Chondrocyte (in vitro differentiated cells): ENCODE measurements around the gene NCAPH2. TPM values are rescaled to one million over a fixed set of nuclear protein-coding genes. Genes with fewer than 3 reads are reported as not detected.
"Not testable (repeated sequence)": the region's sequence is repeated elsewhere in the genome, so short reads cannot be mapped to it uniquely, and the experiment has no call there.

Experiments
- DNase-seq: peaks from one replicate; pipeline ENCODE4 v3.0.0; 2021; ENCODE audit warnings: mixed read lengths, low spot score
- H3K27ac Mint-ChIP-seq: one replicate; pipeline ENCODE4 v1.8.0; 2021; ENCODE audit warnings: mild to moderate bottlenecking, moderate library complexity, mixed read lengths; ENCODE audit not compliant: unreplicated experiment
- H3K27me3 Mint-ChIP-seq: 2 replicates; pipeline ENCODE4 v1.8.0; 2021; ENCODE audit warnings: low read depth, mixed read lengths
- H3K36me3 Mint-ChIP-seq: 2 replicates; pipeline ENCODE4 v1.8.0; 2021; ENCODE audit warnings: low read depth, mixed read lengths
- H3K4me1 Mint-ChIP-seq: 2 replicates; pipeline ENCODE4 v1.8.0; 2021; ENCODE audit warnings: low read depth, mild to moderate bottlenecking, mixed read lengths
- H3K4me3 Mint-ChIP-seq: one replicate; pipeline ENCODE4 v1.8.0; 2021; ENCODE audit warnings: mild to moderate bottlenecking, moderate library complexity, mixed read lengths; ENCODE audit not compliant: unreplicated experiment
- H3K9me3 Mint-ChIP-seq: 2 replicates; pipeline ENCODE4 v1.8.0; 2021; ENCODE audit warnings: low read depth, mixed read lengths
- total RNA-seq: library from RNA; stranded (reverse); gene quantifications from 3 replicates; pipeline ENCODE4 v1.2.1, GENCODE V29; 2021
- TF ChIP-seq, protein P1 (sequence below): fragments of 200-600 bp; sonication (generic); IDR thresholded peaks from 2 replicates; pipeline ENCODE4 v1.5.0; 2021; ENCODE audit warnings: antibody characterized with exemption, mild to moderate bottlenecking, moderate library complexity

Gene NCAPH2
- total RNA-seq, 1 donor from 2014 or later = 38.9 TPM

GRCh38 chr22:50532824-50533796 is 25.1 kb downstream of the NCAPH2 start:
- DNase-seq = no peak
- H3K36me3 Mint-ChIP-seq = no peaks in the 10 kb centered on the region
- peaks cover 31% of the 10 kb centered on the region for H3K4me1 Mint-ChIP-seq
- TF ChIP-seq, protein P1, sequence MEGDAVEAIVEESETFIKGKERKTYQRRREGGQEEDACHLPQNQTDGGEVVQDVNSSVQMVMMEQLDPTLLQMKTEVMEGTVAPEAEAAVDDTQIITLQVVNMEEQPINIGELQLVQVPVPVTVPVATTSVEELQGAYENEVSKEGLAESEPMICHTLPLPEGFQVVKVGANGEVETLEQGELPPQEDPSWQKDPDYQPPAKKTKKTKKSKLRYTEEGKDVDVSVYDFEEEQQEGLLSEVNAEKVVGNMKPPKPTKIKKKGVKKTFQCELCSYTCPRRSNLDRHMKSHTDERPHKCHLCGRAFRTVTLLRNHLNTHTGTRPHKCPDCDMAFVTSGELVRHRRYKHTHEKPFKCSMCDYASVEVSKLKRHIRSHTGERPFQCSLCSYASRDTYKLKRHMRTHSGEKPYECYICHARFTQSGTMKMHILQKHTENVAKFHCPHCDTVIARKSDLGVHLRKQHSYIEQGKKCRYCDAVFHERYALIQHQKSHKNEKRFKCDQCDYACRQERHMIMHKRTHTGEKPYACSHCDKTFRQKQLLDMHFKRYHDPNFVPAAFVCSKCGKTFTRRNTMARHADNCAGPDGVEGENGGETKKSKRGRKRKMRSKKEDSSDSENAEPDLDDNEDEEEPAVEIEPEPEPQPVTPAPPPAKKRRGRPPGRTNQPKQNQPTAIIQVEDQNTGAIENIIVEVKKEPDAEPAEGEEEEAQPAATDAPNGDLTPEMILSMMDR = no peak
- H3K4me3 Mint-ChIP-seq = no peak overlapping the region
- peak overlapping the region; percentile 74 for H3K27ac Mint-ChIP-seq
- H3K27me3 Mint-ChIP-seq = no peaks in the 10 kb centered on the region
- no peaks in the 10 kb centered on the region for H3K9me3 Mint-ChIP-seq

DNA sequence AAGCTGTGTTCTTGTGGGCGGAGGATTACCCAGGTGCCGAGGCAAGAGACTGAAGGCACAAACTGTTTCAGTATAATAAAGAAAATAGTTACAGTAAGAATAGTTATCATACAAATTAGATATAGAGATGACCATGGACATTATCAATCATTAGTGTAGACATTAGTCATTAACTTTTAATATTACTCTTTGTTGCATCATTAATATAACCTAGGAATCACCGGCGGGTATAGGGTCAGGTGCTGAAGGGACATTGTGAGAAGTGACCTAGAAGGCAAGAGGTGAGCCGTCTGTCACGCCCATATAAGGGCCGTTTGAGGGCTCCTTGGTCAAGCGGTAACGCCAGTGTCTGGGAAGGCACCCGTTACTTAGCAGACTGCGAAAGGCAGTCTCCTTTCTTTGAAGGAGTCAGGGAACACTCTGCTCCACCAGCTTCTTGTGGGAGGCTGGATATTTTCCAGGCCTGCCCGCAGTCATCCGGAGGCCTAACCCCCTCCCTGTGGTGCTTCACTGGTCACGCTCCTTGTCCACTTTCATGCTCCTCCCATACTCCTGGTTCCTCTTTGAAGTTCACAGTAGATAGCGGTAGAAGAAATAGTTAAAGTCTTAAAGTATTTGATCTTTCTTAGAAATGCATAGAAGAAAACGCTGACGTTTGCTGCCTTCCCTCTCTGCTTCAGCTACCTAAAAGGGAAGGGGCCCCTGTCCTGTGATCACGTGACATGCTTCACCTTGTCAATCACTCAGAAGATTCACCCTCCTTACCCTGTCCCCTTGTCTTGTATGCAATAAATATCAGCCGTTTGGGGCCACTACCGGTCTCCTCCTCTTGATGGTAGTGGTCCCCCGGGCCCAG is 26.1 kb downstream of the NCAPH2 start:
- DNase-seq = peak; percentile 34
- not testable (repeated sequence) for H3K27me3 Mint-ChIP-seq, H3K4me3 Mint-ChIP-seq, H3K9me3 Mint-ChIP-seq, H3K36me3 Mint-ChIP-seq
- Mint-ChIP-seq H3K27ac (peak overlapping the region; percentile 69), H3K4me1 (peaks cover 21% of the 10 kb centered on the region)

GRCh38 chr22:50535113-50535512 is 27.1 kb downstream of the NCAPH2 start:
- Mint-ChIP-seq H3K27ac (no peak overlapping the region), H3K9me3 (no peaks in the 10 kb centered on the region), H3K36me3 (no peaks in the 10 kb centered on the region), H3K4me3 (no peak overlapping the region), H3K4me1 (peaks cover 21% of the 10 kb centered on the region), H3K27me3 (no peaks in the 10 kb centered on the region)
- TF ChIP-seq, protein P1 = no peak
- no peak for DNase-seq

GRCh38 chr22:50536226-50536625 is 28.2 kb downstream of the NCAPH2 start:
- peaks cover 19% of the 10 kb centered on the region for H3K4me1 Mint-ChIP-seq
- no peaks in the 10 kb centered on the region for H3K27me3 Mint-ChIP-seq
- TF ChIP-seq, protein P1 = no peak
- H3K36me3 Mint-ChIP-seq = no peaks in the 10 kb centered on the region
- H3K4me3 Mint-ChIP-seq = no peak overlapping the region
- no peaks in the 10 kb centered on the region for H3K9me3 Mint-ChIP-seq
- H3K27ac Mint-ChIP-seq = no peak overlapping the region
- DNase-seq = no peak

- H3K27me3 Mint-ChIP-seq = no peaks in the 10 kb centered on the region
- no peaks in the 10 kb centered on the region for H3K9me3 Mint-ChIP-seq
- H3K4me1 Mint-ChIP-seq = peaks cover 19% of the 10 kb centered on the region
- no peak overlapping the region for H3K27ac Mint-ChIP-seq
- H3K4me3 Mint-ChIP-seq = no peak overlapping the region
- TF ChIP-seq, protein P1 = no peak
- DNase-seq = no peak
- H3K36me3 Mint-ChIP-seq = no peaks in the 10 kb centered on the region
These were observed 29.7 kb downstream of the NCAPH2 start for GRCh38 chr22:50537765-50538164.
